Measurements from ENCODE around the gene PDX1.

- no peak for TF ChIP-seq CTCF (IDR thresholded peaks at IDR 0.05 in 4 of 5, conservative IDR thresholded peaks at IDR 0.05 in 1 of 5)
- TF ChIP-seq POLR2A (IDR thresholded peaks at IDR 0.05): no peak
These were observed 1.7 kb downstream of the PDX1 start for GRCh38 chr13:27921421-27921960.

Measured in gastrocnemius medialis (tissue), 4 donors.